ENCODE measurements around the gene ANKLE2.

GRCh38 chr12:132784580-132784979 lies 22.9 kb upstream of the ANKLE2 start:
- TF ChIP-seq CTCF (IDR thresholded peaks at IDR 0.05; ENCODE audit: insufficient read depth, low read length, poor library complexity, severe bottlenecking) (no peak), EZH2phosphoT487 (conservative IDR thresholded peaks at IDR 0.05; ENCODE audit: low read length) (no peak)

All from SU-DHL-6 (cell line).